K562 (cell line): ENCODE data around the gene TP53I13. TPM values are rescaled to one million over a fixed set of nuclear protein-coding genes. Genes with fewer than 3 reads are reported as not detected.
A peak's percentile ranks its signal among the peaks of the same experiment; 100 is the strongest.

ENCODE experiments used
- BCL6 ChIP-seq: fragments of 250-450 bp; sonication (Bioruptor Pico); IDR thresholded peaks from 2 replicates; pipeline ENCODE4 v1.4.0; 2020
- CBX2 ChIP-seq: fragments of 200-600 bp; sonication (generic); IDR thresholded peaks from one replicate; pipeline ENCODE4 v1.6.1; 2012; ENCODE audit warnings: mild to moderate bottlenecking, low read length, inconsistent platforms; ENCODE audit not compliant: insufficient read depth, poor library complexity, severe bottlenecking
- FOXJ2 ChIP-seq: fragments of 200-800 bp; sonication (Bioruptor generic); IDR thresholded peaks from 2 replicates; pipeline ENCODE4 v1.6.1; 2016; ENCODE audit warnings: missing genetic modification characterization, missing compliant biosample characterization
- GATAD2B ChIP-seq: fragments of 450-650 bp; IDR thresholded peaks from 2 replicates; pipeline ENCODE4 v1.6.1; 2017; ENCODE audit warnings: mild to moderate bottlenecking, borderline replicate concordance
- HCFC1 ChIP-seq: IDR thresholded peaks from 2 replicates; pipeline ENCODE4 v1.6.1; 2012; ENCODE audit warnings: low read depth, low read length, improper control_type of control experiment
- MYC ChIP-seq, 2 experiments: fragments of 250-450 bp in 1 of 2; sonication (Bioruptor Pico) in 1 of 2; IDR thresholded peaks; 2 replicates each; pipeline versions ENCODE4 v1.5.1 to v1.6.1; 2012 to 2021; ENCODE audit warnings: low read depth in 2 of 2, borderline replicate concordance in 1 of 2, improper control_type of control experiment in 1 of 2, low read length in 1 of 2, mild to moderate bottlenecking in 1 of 2, moderate library complexity in 1 of 2
- NEUROD1 ChIP-seq: fragments of 150-350 bp; IDR thresholded peaks from 2 replicates; pipeline ENCODE4 v1.6.1; 2014; ENCODE audit warnings: borderline replicate concordance, low read length, low read depth; ENCODE audit not compliant: partially characterized antibody
- RB1 ChIP-seq: fragments of 450-650 bp; IDR thresholded peaks from 2 replicates; pipeline ENCODE4 v1.6.1; 2017; ENCODE audit warnings: low read depth, mild to moderate bottlenecking
- SAFB2 ChIP-seq: fragments of 200-400 bp; formaldehyde crosslinking; IDR thresholded peaks from 2 replicates; pipeline ENCODE4 v1.6.1; 2018; ENCODE audit warnings: borderline replicate concordance, low read length, low read depth, moderate library complexity; ENCODE audit not compliant: severe bottlenecking
- SMAD4 ChIP-seq: fragments of 250-450 bp; sonication (Bioruptor Pico); conservative IDR thresholded peaks from 2 replicates; pipeline ENCODE4 v1.8.0; 2021; ENCODE audit warnings: inconsistent platforms, mild to moderate bottlenecking, moderate library complexity
- TBP ChIP-seq: optimal IDR thresholded peaks from 2 replicates; pipeline ENCODE3; 2011; ENCODE audit warnings: low read depth, low read length, improper control_type of control experiment
- ZFP36 ChIP-seq: fragments of 150-350 bp; IDR thresholded peaks from 2 replicates; pipeline ENCODE4 v1.6.1; 2018; ENCODE audit warnings: low read length, low read depth; ENCODE audit not compliant: partially characterized antibody
- ZNF212 ChIP-seq: fragments of 450-650 bp; formaldehyde crosslinking; IDR thresholded peaks from 2 replicates; pipeline ENCODE4 v1.4.0; 2020; ENCODE audit warnings: mild to moderate bottlenecking
- ZNF316 ChIP-seq: fragments of 450-650 bp; IDR thresholded peaks from 2 replicates; pipeline ENCODE4 v1.6.1; 2016
- polyA plus RNA-seq, 8 experiments: library from polyadenylated mRNA; depleted of rRNA in 4 of 8; stranded (reverse) in 5 of 8; unstranded in 3 of 8; fragments of >200 nt; fragmentation: Nextera tagmentation in 2 of 8; fragmentation: Illumina TruSeq in 1 of 8; extraction: Ambion mirVana in 2 of 8; extraction: Trizol in 1 of 8; gene quantifications; 2 replicates each; pipeline versions ENCODE4 v1.2.1 to v1.2.3, GENCODE V29; 2011 to 2014; ENCODE audit warnings: inconsistent platforms in 1 of 8, missing spikeins in 1 of 8
- total RNA-seq, 7 experiments: library from RNA; depleted of rRNA in 6 of 7; stranded (reverse); fragments of >200 nt in 6 of 7; fragmentation: Illumina TruSeq in 2 of 7; extraction: Trizol in 2 of 7; gene quantifications; 2 replicates each; pipeline versions ENCODE4 v1.2.1 to v1.2.3, GENCODE V29; 2011 to 2021; ENCODE audit warnings: low replicate concordance in 1 of 7
- TF ChIP-seq, protein P1 (sequence below): fragments of 250-450 bp; sonication (Bioruptor Pico); IDR thresholded peaks from 2 replicates; pipeline ENCODE4 v1.5.0; 2020; ENCODE audit warnings: mild to moderate bottlenecking, borderline replicate concordance
- TF ChIP-seq, protein P2 (sequence below), 2 experiments: fragments of 150-350 bp in 1 of 2; IDR thresholded peaks; 2 replicates each; pipeline ENCODE4 v1.6.1; 2012 to 2016; ENCODE audit warnings: low read depth in 2 of 2, low read length in 2 of 2, mild to moderate bottlenecking in 1 of 2, moderate library complexity in 1 of 2
- TF ChIP-seq, protein P3 (sequence below), 3 experiments: fragments of 200-800 bp in 1 of 3; sonication (Bioruptor generic) in 1 of 3; sonication (generic) in 1 of 3; formaldehyde crosslinking in 1 of 3; IDR thresholded peaks; 2 replicates each; pipeline versions ENCODE4 v1.6.1 to v1.8.0; 2016 to 2022; ENCODE audit warnings: mild to moderate bottlenecking in 2 of 3, missing compliant biosample characterization in 2 of 3, missing genetic modification characterization in 2 of 3, missing genetic modification reagents in 1 of 3
- TF ChIP-seq, protein P4 (sequence below): fragments of 450-650 bp; IDR thresholded peaks from 2 replicates; pipeline ENCODE4 v1.6.1; 2014; ENCODE audit warnings: low read depth, mild to moderate bottlenecking, moderate library complexity, borderline replicate concordance

The TP53I13 gene
- total and polyA plus RNA-seq, 9 of the 15 experiments (the other 6 are each of a cell fraction or from before 2014, with no cell fraction given): 0.08 to 28.3 (median 9.1) TPM

DNA sequence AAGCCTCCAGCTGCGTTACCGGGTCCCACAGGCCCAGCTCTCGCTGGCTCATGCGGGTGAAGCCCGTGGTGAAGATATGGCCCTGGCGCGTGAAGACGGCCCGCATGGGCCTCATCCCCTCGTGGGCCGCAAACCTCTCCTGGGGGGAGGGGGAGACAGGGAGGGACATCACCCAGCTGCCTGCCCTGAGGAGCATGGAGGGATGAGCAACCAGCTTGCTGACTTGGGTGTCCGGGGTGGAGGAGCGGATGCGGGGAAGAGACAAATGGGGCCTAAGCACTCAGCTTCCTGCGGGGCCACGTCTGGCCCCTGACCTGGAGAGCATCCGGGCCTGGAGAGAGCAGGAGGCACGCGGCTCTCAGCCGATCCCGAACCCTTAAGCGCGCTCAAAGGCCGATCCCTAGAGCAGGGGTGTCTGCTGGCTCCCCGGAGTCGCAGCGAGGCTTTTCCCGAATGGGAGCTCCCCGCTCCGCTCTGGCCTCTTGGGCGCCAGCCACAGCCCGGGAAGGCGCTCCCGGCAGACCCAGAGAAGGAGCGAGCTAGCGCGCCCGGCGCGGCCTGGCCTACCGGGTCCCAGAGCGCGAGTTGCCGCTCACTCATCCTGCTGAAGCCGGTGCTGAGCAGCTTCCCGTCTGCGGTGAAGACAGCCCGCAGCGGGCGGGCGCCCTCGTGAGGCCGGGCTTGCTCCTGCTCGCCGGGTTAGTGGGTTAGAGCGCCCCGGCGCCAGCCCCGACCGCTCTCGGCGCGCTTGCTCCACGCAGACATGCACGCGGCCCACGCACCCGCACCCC lies 49.2 kb downstream of the TP53I13 start (continued):
- TF ChIP-seq, protein P1, sequence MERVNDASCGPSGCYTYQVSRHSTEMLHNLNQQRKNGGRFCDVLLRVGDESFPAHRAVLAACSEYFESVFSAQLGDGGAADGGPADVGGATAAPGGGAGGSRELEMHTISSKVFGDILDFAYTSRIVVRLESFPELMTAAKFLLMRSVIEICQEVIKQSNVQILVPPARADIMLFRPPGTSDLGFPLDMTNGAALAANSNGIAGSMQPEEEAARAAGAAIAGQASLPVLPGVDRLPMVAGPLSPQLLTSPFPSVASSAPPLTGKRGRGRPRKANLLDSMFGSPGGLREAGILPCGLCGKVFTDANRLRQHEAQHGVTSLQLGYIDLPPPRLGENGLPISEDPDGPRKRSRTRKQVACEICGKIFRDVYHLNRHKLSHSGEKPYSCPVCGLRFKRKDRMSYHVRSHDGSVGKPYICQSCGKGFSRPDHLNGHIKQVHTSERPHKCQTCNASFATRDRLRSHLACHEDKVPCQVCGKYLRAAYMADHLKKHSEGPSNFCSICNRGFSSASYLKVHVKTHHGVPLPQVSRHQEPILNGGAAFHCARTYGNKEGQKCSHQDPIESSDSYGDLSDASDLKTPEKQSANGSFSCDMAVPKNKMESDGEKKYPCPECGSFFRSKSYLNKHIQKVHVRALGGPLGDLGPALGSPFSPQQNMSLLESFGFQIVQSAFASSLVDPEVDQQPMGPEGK (CRISPR knock-in tag): no peak
- TF ChIP-seq, protein P2, sequence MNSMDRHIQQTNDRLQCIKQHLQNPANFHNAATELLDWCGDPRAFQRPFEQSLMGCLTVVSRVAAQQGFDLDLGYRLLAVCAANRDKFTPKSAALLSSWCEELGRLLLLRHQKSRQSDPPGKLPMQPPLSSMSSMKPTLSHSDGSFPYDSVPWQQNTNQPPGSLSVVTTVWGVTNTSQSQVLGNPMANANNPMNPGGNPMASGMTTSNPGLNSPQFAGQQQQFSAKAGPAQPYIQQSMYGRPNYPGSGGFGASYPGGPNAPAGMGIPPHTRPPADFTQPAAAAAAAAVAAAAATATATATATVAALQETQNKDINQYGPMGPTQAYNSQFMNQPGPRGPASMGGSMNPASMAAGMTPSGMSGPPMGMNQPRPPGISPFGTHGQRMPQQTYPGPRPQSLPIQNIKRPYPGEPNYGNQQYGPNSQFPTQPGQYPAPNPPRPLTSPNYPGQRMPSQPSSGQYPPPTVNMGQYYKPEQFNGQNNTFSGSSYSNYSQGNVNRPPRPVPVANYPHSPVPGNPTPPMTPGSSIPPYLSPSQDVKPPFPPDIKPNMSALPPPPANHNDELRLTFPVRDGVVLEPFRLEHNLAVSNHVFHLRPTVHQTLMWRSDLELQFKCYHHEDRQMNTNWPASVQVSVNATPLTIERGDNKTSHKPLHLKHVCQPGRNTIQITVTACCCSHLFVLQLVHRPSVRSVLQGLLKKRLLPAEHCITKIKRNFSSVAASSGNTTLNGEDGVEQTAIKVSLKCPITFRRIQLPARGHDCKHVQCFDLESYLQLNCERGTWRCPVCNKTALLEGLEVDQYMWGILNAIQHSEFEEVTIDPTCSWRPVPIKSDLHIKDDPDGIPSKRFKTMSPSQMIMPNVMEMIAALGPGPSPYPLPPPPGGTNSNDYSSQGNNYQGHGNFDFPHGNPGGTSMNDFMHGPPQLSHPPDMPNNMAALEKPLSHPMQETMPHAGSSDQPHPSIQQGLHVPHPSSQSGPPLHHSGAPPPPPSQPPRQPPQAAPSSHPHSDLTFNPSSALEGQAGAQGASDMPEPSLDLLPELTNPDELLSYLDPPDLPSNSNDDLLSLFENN (IDR thresholded peaks at IDR 0.05; ENCODE audit: low read depth in 2 of 2, low read length in 2 of 2): no peak
- TF ChIP-seq BCL6 (CRISPR knock-in tag) (no peak), RB1 (peak; percentile 94), FOXJ2 (tag) (no peak), NEUROD1 (no peak), GATAD2B (0 out of 2 replicates have a peak, but pooled peaks have one; percentile 36), SMAD4 (CRISPR knock-in tag) (peak; percentile 88), ZFP36 (no peak), ZNF316 (no peak), ZNF212 (no peak), HCFC1 (no peak), MYC (IDR thresholded peaks at IDR 0.05; ENCODE audit: low read depth, low read length) (peak; percentile 58; the same call in 1 of the 2 replicates), MYC (CRISPR knock-in tag; IDR thresholded peaks at IDR 0.05; ENCODE audit: borderline replicate concordance, low read depth) (no peak), SAFB2 (no peak), CBX2 (no peak), TBP (peak; percentile 74)
- TF ChIP-seq, protein P3, sequence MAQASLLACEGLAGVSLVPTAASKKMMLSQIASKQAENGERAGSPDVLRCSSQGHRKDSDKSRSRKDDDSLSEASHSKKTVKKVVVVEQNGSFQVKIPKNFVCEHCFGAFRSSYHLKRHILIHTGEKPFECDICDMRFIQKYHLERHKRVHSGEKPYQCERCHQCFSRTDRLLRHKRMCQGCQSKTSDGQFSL (CRISPR knock-in tag; IDR thresholded peaks at IDR 0.05): no peak
- TF ChIP-seq, protein P3 (tag; IDR thresholded peaks at IDR 0.05): no peak
- TF ChIP-seq, protein P4, sequence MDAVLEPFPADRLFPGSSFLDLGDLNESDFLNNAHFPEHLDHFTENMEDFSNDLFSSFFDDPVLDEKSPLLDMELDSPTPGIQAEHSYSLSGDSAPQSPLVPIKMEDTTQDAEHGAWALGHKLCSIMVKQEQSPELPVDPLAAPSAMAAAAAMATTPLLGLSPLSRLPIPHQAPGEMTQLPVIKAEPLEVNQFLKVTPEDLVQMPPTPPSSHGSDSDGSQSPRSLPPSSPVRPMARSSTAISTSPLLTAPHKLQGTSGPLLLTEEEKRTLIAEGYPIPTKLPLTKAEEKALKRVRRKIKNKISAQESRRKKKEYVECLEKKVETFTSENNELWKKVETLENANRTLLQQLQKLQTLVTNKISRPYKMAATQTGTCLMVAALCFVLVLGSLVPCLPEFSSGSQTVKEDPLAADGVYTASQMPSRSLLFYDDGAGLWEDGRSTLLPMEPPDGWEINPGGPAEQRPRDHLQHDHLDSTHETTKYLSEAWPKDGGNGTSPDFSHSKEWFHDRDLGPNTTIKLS: 0 out of 2 replicates have a peak, but pooled peaks have one; percentile 51
